Measurements from ENCODE around the gene ATXN7. TPM values are rescaled to one million over a fixed set of nuclear protein-coding genes. Genes with fewer than 3 reads are reported as not detected.

ATXN7 gene
- total RNA-seq, 1 donor from 2014 or later = 13.2 TPM

- Histone ChIP-seq H3K9me3 (no peaks in the 10 kb centered on the region), H3K4me1 (peaks cover 3 to 41% of the 10 kb centered on the region in 2 donors), H3K27ac (no peak overlapping the region), H3K27me3 (no peaks in the 10 kb centered on the region), H3K4me3 (no peak overlapping the region), H3K36me3 (peaks cover 0 to 7% of the 10 kb centered on the region in 2 donors)
- no peak for DNase-seq (ENCODE audit: low spot score in 2 of 2)
- intact Hi-C loops (cut with DNase I) = no loop called here
- TF ChIP-seq CTCF (IDR thresholded peaks at IDR 0.05) = no peak
Measured at GRCh38 chr3:63972196-63972595, 108.5 kb downstream of the ATXN7 start.

GRCh38 chr3:63972987-63973386, 109.3 kb downstream of the ATXN7 start:
- intact Hi-C loops (cut with DNase I) = no loop called here
- peaks cover 3 to 37% of the 10 kb centered on the region in 2 donors for H3K4me1 ChIP-seq
- DNase-seq (ENCODE audit: low spot score in 2 of 2) = no peak
- H3K4me3 ChIP-seq = no peak overlapping the region
- no peaks in the 10 kb centered on the region for H3K9me3 ChIP-seq
- peaks cover 0 to 7% of the 10 kb centered on the region in 2 donors for H3K36me3 ChIP-seq
- no peak for TF ChIP-seq CTCF (IDR thresholded peaks at IDR 0.05)
- H3K27me3 ChIP-seq = no peaks in the 10 kb centered on the region
- no peak overlapping the region for H3K27ac ChIP-seq

- Histone ChIP-seq H3K9me3 (no peaks in the 10 kb centered on the region), H3K4me1 (peaks cover 3 to 37% of the 10 kb centered on the region in 2 donors), H3K36me3 (peaks cover 0 to 7% of the 10 kb centered on the region in 2 donors), H3K4me3 (no peak overlapping the region), H3K27ac (no peak overlapping the region), H3K27me3 (no peaks in the 10 kb centered on the region)
- intact Hi-C loops (cut with DNase I) = no loop called here
- DNase-seq (ENCODE audit: low spot score in 2 of 2) = no peak
- TF ChIP-seq CTCF (IDR thresholded peaks at IDR 0.05) = no peak
Measured at GRCh38 chr3:63973406-63973805, 109.7 kb downstream of the ATXN7 start.

GRCh38 chr3:63974451-63974850, 110.8 kb downstream of the ATXN7 start:
- Histone ChIP-seq H3K27me3 (no peaks in the 10 kb centered on the region), H3K27ac (no peak overlapping the region), H3K9me3 (no peaks in the 10 kb centered on the region), H3K4me1 (peaks cover 3 to 29% of the 10 kb centered on the region in 2 donors), H3K36me3 (peaks cover 0 to 7% of the 10 kb centered on the region in 2 donors), H3K4me3 (no peak overlapping the region)
- intact Hi-C loops (cut with DNase I) = no loop called here
- no peak for TF ChIP-seq CTCF (IDR thresholded peaks at IDR 0.05)
- DNase-seq (ENCODE audit: low spot score in 2 of 2) = no peak

GRCh38 chr3:63975723-63976122, 112.1 kb downstream of the ATXN7 start:
- no peak for DNase-seq (ENCODE audit: low spot score in 2 of 2)
- peaks cover 3 to 21% of the 10 kb centered on the region in 2 donors for H3K4me1 ChIP-seq

More at GRCh38 chr3:63975723-63976122, 112.1 kb downstream of the ATXN7 start:
- Histone ChIP-seq H3K36me3 (peaks cover 2 to 16% of the 10 kb centered on the region in 2 donors), H3K9me3 (no peaks in the 10 kb centered on the region), H3K27ac (no peak overlapping the region), H3K4me3 (no peak overlapping the region), H3K27me3 (no peaks in the 10 kb centered on the region)
- intact Hi-C loops (cut with DNase I) = loop anchor here (1.0 to 5.0 kb wide), 2 partner anchors 14 to 63 kb away; partner anchors contain the start of gene SCAANT1
- no peak for TF ChIP-seq CTCF (IDR thresholded peaks at IDR 0.05)

Data from ascending aorta (tissue), 2 donors.